ENCODE measurements around the gene DYRK1A.

Gene DYRK1A

GRCh38 chr21:37450445-37450941 is 83.9 kb downstream of the DYRK1A start:
- DNase-seq, result peak; percentile 40

- no peak for DNase-seq
Measured at GRCh38 chr21:37451446-37451845, 84.9 kb downstream of the DYRK1A start.

- peak; percentile 94 for DNase-seq
Measured at GRCh38 chr21:37452227-37452626, 85.7 kb downstream of the DYRK1A start.

GRCh38 chr21:37453350-37453749 is 86.8 kb downstream of the DYRK1A start:
- DNase-seq, result no peak

- DNase-seq, result no peak
Measured at GRCh38 chr21:37454869-37455503, 88.4 kb downstream of the DYRK1A start.

- DNase-seq, result no peak
Measured at GRCh38 chr21:37455504-37455911, 88.9 kb downstream of the DYRK1A start.

GRCh38 chr21:37458669-37459276 is 92.2 kb downstream of the DYRK1A start:
- no peak for DNase-seq

GRCh38 chr21:37459575-37459974 is 93.0 kb downstream of the DYRK1A start:
- DNase-seq, result peak; percentile 75

GRCh38 chr21:37460196-37460595 is 93.6 kb downstream of the DYRK1A start:
- DNase-seq, result no peak

GRCh38 chr21:37461479-37461878 is 94.9 kb downstream of the DYRK1A start:
- peak; percentile 60 for DNase-seq

- no peak for DNase-seq
Measured at GRCh38 chr21:37462087-37462861, 95.7 kb downstream of the DYRK1A start.

GRCh38 chr21:37463083-37463801 is 96.7 kb downstream of the DYRK1A start:
- DNase-seq, result peak; percentile 66

GRCh38 chr21:37467082-37467481 is 100.5 kb downstream of the DYRK1A start:
- no peak for DNase-seq

- DNase-seq, result no peak
Measured at GRCh38 chr21:37468909-37469308, 102.3 kb downstream of the DYRK1A start.

GRCh38 chr21:37469441-37469840 is 102.9 kb downstream of the DYRK1A start:
- DNase-seq, result no peak

- no peak for DNase-seq
Measured at GRCh38 chr21:37472581-37472980, 106.0 kb downstream of the DYRK1A start.

- DNase-seq, result no peak
Measured at GRCh38 chr21:37473491-37473890, 106.9 kb downstream of the DYRK1A start.

GRCh38 chr21:37474342-37474741 is 107.8 kb downstream of the DYRK1A start:
- DNase-seq, result no peak

- no peak for DNase-seq
Measured at GRCh38 chr21:37475186-37475868, 108.8 kb downstream of the DYRK1A start.

GRCh38 chr21:37478794-37479193 is 112.2 kb downstream of the DYRK1A start:
- no peak for DNase-seq

GRCh38 chr21:37483776-37484175 is 117.2 kb downstream of the DYRK1A start:
- no peak for DNase-seq

Data from fibroblast of skin of scalp (primary cell).